Measurements from ENCODE around the gene SUSD1. TPM values are rescaled to one million over a fixed set of nuclear protein-coding genes. Genes with fewer than 3 reads are reported as not detected.
"Not testable (repeated sequence)": the region's sequence is repeated elsewhere in the genome, so short reads cannot be mapped to it uniquely, and the experiment has no call there.

SUSD1 gene
- total RNA-seq, 4 donors from 2014 or later, result 5.9 to 10.0 (median 7.4) TPM

DNA sequence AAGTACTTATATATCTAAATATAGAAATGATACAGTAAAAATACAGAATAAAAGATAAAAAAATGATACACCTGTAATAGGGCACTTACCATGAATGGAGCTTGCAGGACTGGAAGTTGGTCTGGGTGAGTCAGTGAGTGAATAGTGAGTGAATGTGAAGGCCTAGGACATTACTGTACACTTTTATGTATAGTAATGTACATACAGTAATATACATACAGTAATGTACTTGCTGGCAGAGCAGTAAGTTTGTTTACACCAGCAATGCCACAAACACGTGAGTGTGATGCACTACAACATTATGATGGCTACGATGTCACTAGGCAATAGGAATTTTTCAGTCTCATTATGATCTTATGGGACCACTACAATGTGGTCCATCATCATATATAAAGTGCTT lies 34.2 kb downstream of the SUSD1 start:
- ATAC-seq, result no peak
- Histone ChIP-seq H3K4me3 (no peak overlapping the region), H3K9me3 (no peaks in the 10 kb centered on the region), H3K36me3 (no peaks in the 10 kb centered on the region), H3K27me3 (no peaks in the 10 kb centered on the region), H3K4me1 (no peaks in the 10 kb centered on the region), H3K27ac (no peak overlapping the region)
- 79 to 90% methylated on average over 2 of the region's 2 CpGs for WGBS, 2 donors (ENCODE audit: low coverage in 1 of 2)
- TF ChIP-seq POLR2AphosphoS5 (IDR thresholded peaks at IDR 0.05) (no peak), EP300 (IDR thresholded peaks at IDR 0.05) (no peak), POLR2A (IDR thresholded peaks at IDR 0.05) (no peak)
- TF ChIP-seq, protein P1, sequence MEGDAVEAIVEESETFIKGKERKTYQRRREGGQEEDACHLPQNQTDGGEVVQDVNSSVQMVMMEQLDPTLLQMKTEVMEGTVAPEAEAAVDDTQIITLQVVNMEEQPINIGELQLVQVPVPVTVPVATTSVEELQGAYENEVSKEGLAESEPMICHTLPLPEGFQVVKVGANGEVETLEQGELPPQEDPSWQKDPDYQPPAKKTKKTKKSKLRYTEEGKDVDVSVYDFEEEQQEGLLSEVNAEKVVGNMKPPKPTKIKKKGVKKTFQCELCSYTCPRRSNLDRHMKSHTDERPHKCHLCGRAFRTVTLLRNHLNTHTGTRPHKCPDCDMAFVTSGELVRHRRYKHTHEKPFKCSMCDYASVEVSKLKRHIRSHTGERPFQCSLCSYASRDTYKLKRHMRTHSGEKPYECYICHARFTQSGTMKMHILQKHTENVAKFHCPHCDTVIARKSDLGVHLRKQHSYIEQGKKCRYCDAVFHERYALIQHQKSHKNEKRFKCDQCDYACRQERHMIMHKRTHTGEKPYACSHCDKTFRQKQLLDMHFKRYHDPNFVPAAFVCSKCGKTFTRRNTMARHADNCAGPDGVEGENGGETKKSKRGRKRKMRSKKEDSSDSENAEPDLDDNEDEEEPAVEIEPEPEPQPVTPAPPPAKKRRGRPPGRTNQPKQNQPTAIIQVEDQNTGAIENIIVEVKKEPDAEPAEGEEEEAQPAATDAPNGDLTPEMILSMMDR (IDR thresholded peaks at IDR 0.05), result no peak

DNA sequence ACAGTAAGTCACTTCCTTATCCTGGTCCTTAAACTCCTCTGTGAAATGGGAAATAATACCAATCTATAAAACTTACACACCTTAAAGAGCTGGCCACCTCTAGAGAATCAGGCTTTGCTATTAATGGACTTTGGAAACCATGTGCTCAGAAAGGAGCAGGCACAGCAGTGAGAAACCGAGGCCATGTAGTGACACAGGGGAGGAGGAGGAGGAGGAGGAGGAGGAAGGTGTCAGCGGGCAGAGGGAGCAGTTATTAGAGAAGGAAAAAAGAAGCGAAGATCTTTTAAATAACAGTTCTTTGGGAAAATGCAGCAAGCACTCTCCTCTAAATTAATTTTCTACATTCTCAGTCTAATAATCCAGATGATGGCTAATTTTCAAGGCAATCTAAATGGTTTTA lies 38.0 kb downstream of the SUSD1 start:
- Histone ChIP-seq H3K4me3 (no peak overlapping the region), H3K27ac (no peak overlapping the region), H3K4me1 (no peaks in the 10 kb centered on the region), H3K27me3 (no peaks in the 10 kb centered on the region), H3K9me3 (peaks cover 0 to 9% (median 0%) of the 10 kb centered on the region in 3 donors), H3K36me3 (no peaks in the 10 kb centered on the region)
- ATAC-seq, result no peak
- 82 to 100% methylated on average over 2 to 3 of the region's 3 CpGs for WGBS, 2 donors (ENCODE audit: low coverage in 1 of 2)
- TF ChIP-seq EP300 (IDR thresholded peaks at IDR 0.05) (no peak), POLR2AphosphoS5 (IDR thresholded peaks at IDR 0.05) (no peak), POLR2A (IDR thresholded peaks at IDR 0.05) (no peak)
- TF ChIP-seq, protein P1 (IDR thresholded peaks at IDR 0.05), result no peak

DNA sequence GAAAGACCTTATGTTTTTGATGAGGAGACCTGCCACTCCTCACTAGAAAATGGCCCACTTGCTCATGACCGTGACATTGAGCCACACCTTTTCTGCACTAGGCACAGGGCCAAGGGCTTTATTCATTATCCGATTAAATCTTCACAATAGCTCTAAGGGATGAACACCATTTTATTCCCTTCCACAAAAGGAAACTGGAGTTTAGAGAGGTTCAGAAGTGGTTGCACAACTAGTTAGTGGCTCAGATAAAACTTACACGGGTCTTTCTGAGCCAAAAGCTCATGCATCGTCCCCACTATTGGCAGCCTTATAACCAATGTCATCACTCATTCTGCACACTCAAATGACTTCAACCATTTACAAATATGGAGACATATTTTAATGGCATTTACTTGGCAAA lies 39.4 kb downstream of the SUSD1 start:
- 76 to 93% methylated on average over 4 of the region's 4 CpGs for WGBS, 2 donors (ENCODE audit: low coverage in 1 of 2)
- Histone ChIP-seq H3K4me1 (no peaks in the 10 kb centered on the region), H3K27ac (no peak overlapping the region), H3K4me3 (no peak overlapping the region), H3K36me3 (no peaks in the 10 kb centered on the region), H3K27me3 (no peaks in the 10 kb centered on the region), H3K9me3 (peaks cover 0 to 9% (median 0%) of the 10 kb centered on the region in 3 donors)
- TF ChIP-seq POLR2AphosphoS5 (IDR thresholded peaks at IDR 0.05) (no peak), POLR2A (IDR thresholded peaks at IDR 0.05) (no peak), EP300 (IDR thresholded peaks at IDR 0.05) (no peak)
- TF ChIP-seq, protein P1 (IDR thresholded peaks at IDR 0.05), result no peak
- ATAC-seq, result no peak

DNA sequence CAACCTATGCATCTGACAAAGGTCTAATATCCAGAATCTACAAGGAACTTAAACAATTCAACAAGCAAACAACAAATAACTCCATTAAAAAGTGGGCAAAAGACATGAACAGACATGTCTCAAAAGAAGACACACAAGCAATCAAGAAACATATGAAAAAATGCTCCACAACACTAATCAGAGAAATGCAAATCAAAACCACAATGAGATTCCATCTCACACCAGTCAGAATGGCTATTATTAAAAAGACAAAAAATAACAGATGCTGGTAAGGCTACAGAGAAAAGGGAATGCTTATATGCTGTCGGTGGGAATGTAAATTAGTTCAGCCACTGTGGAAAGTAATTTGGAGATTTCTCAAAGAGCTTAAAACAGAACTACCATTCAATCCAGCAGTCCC lies 41.3 kb downstream of the SUSD1 start:
- not testable (repeated sequence) for H3K9me3 ChIP-seq, H3K36me3 ChIP-seq, H3K27me3 ChIP-seq, ATAC-seq, H3K4me3 ChIP-seq, H3K27ac ChIP-seq, H3K4me1 ChIP-seq
- WGBS, 2 donors (ENCODE audit: low coverage in 1 of 2), result 88 to 100% methylated on average over 1 of the region's 1 CpG

DNA sequence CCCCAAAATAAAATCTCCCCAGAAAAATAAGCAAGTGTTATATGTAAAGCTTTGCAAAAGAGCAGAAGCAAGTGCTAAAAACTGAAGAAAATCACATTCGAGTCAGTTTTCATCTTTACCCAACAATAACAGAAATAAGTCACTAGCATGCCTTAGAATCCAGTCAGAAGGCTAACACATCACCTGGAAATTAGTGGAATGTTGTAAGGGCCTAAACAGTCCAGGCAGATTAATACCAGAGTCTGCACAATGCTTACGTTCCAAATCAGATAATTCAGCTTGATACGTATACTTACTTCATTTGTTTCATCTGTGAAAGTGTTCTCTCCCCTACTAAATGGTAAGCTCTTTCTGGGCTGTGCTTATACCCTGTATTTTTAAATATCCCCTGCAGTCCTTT lies 42.7 kb downstream of the SUSD1 start:
- Histone ChIP-seq H3K27me3 (no peaks in the 10 kb centered on the region), H3K27ac (no peak overlapping the region), H3K4me3 (no peak overlapping the region), H3K4me1 (no peaks in the 10 kb centered on the region), H3K9me3 (peaks cover 0 to 9% (median 0%) of the 10 kb centered on the region in 3 donors), H3K36me3 (no peaks in the 10 kb centered on the region)
- 77 to 100% methylated on average over 3 of the region's 3 CpGs for WGBS, 2 donors (ENCODE audit: low coverage in 1 of 2)
- TF ChIP-seq, protein P1 (IDR thresholded peaks at IDR 0.05), result no peak
- TF ChIP-seq POLR2A (IDR thresholded peaks at IDR 0.05) (no peak), POLR2AphosphoS5 (IDR thresholded peaks at IDR 0.05) (no peak), EP300 (IDR thresholded peaks at IDR 0.05) (no peak)
- no peak for ATAC-seq
